Lower leg skin (tissue), 3 donors: ENCODE data around the gene SLC6A7.

Source experiments
- POLR2A ChIP-seq, 2 donors: fragments of 450-650 bp; IDR thresholded peaks; one replicate each; pipeline ENCODE4 v1.6.1; 2016 to 2017; ENCODE audit warnings: antibody characterized with exemption in 2 of 2, mild to moderate bottlenecking in 1 of 2, moderate library complexity in 1 of 2
- TF ChIP-seq, protein P1 (sequence below), 3 donors: fragments of 450-650 bp; IDR thresholded peaks; one replicate each; pipeline ENCODE4 v1.5.1; 2016; ENCODE audit warnings: antibody characterized with exemption in 3 of 3, mild to moderate bottlenecking in 3 of 3, moderate library complexity in 2 of 3

DNA sequence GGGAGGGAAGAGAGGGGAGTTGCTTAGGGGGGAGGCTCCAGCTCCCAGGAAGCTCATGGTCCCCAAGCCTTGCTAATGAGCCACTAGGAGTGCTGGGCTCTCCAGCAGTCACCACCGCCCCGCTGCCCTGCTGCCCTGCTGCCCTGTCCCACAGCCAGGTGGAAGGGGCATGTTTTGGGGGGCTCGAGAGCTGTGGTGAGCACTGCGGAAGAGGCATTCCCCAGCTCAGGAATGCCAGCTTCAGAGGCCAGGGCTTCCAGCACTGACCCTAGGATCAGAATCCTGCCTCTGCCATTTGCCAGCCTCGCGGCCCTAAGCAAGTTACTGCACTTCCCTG, 16.9 kb downstream of the SLC6A7 start:
- TF ChIP-seq POLR2A (IDR thresholded peaks at IDR 0.05), result no peak
- TF ChIP-seq, protein P1, sequence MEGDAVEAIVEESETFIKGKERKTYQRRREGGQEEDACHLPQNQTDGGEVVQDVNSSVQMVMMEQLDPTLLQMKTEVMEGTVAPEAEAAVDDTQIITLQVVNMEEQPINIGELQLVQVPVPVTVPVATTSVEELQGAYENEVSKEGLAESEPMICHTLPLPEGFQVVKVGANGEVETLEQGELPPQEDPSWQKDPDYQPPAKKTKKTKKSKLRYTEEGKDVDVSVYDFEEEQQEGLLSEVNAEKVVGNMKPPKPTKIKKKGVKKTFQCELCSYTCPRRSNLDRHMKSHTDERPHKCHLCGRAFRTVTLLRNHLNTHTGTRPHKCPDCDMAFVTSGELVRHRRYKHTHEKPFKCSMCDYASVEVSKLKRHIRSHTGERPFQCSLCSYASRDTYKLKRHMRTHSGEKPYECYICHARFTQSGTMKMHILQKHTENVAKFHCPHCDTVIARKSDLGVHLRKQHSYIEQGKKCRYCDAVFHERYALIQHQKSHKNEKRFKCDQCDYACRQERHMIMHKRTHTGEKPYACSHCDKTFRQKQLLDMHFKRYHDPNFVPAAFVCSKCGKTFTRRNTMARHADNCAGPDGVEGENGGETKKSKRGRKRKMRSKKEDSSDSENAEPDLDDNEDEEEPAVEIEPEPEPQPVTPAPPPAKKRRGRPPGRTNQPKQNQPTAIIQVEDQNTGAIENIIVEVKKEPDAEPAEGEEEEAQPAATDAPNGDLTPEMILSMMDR (IDR thresholded peaks at IDR 0.05), result no peak
